BE2C (cell line): ENCODE measurements around the gene ERVV-1.

Source experiments
- DNase-seq: peaks from one replicate; pipeline ENCODE4 v3.0.0-alpha.2; 2020
- H3K27me3 ChIP-seq: fragments of 250-450 bp; sonication (Bioruptor Pico); 2 replicates; pipeline ENCODE4 v1.5.1; 2020; ENCODE audit warnings: mild to moderate bottlenecking
- H3K36me3 ChIP-seq: fragments of 250-450 bp; sonication (Bioruptor Pico); 2 replicates; pipeline ENCODE4 v1.5.1; 2020; ENCODE audit warnings: mild to moderate bottlenecking
- H3K4me1 ChIP-seq: fragments of 250-450 bp; sonication (Bioruptor Pico); 2 replicates; pipeline ENCODE4 v1.5.1; 2020
- H3K4me3 ChIP-seq: 2 replicates; pipeline ENCODE4 v1.5.1; 2011; ENCODE audit warnings: low read depth, low read length
- H3K9me3 ChIP-seq: fragments of 250-450 bp; sonication (Bioruptor Pico); 2 replicates; pipeline ENCODE4 v1.5.1; 2020
- TF ChIP-seq, protein P1 (sequence below): IDR thresholded peaks from 2 replicates; pipeline ENCODE4 v1.5.1; 2012; ENCODE audit warnings: mild to moderate bottlenecking, low read depth, low read length

Gene ERVV-1

DNA sequence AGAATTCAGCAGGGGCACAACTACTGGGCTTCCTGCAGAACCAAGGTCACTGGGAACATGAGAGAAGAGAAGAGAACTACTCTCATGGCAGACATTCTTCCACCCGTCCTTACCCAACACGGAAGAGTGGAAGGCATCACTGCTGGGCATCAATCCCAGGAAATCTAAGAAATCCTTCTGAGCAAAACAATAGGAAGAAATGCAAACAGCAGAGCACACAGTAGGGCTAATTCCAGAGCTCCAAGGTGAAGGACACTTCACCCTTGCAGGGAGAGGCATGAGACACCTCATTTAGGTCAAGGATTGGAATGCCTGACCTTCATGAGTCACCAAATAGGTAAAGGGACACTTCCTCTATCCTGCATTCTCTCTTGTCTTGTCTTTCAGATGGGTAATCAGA lies 33.7 kb downstream of the ERVV-1 start:
- TF ChIP-seq, protein P1, sequence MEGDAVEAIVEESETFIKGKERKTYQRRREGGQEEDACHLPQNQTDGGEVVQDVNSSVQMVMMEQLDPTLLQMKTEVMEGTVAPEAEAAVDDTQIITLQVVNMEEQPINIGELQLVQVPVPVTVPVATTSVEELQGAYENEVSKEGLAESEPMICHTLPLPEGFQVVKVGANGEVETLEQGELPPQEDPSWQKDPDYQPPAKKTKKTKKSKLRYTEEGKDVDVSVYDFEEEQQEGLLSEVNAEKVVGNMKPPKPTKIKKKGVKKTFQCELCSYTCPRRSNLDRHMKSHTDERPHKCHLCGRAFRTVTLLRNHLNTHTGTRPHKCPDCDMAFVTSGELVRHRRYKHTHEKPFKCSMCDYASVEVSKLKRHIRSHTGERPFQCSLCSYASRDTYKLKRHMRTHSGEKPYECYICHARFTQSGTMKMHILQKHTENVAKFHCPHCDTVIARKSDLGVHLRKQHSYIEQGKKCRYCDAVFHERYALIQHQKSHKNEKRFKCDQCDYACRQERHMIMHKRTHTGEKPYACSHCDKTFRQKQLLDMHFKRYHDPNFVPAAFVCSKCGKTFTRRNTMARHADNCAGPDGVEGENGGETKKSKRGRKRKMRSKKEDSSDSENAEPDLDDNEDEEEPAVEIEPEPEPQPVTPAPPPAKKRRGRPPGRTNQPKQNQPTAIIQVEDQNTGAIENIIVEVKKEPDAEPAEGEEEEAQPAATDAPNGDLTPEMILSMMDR, result no peak
- no peak for DNase-seq
- Histone ChIP-seq H3K27me3 (no peaks in the 10 kb centered on the region), H3K36me3 (no peaks in the 10 kb centered on the region), H3K9me3 (no peaks in the 10 kb centered on the region; the same call in 1 of the 2 replicates), H3K4me3 (no peak overlapping the region), H3K4me1 (no peaks in the 10 kb centered on the region)

DNA sequence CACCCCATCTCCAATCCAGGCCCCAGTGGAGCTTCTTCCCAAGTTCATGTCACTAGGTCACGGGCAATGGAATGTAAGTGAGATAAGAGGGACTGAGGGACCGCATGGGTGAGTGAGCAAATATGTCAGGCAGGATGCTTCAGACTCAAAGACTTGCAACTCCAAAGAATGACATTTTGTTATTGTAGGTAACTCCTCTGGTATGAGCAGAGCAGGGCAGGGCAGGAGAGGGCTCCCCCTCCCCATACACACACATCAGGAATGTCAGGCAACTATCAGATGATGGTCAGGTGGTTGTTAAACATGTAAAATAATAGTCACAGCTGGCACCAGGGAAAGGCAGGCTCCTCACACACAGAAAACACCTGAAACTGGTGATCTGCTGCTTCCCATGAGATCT lies 41.4 kb downstream of the ERVV-1 start:
- no peaks in the 10 kb centered on the region for H3K4me1 ChIP-seq
- H3K9me3 ChIP-seq, result peaks cover 3% of the 10 kb centered on the region; the same call in 1 of the 2 replicates
- H3K27me3 ChIP-seq, result no peaks in the 10 kb centered on the region
- no peaks in the 10 kb centered on the region for H3K36me3 ChIP-seq
- no peak overlapping the region for H3K4me3 ChIP-seq
- TF ChIP-seq, protein P1, result no peak
- no peak for DNase-seq

DNA sequence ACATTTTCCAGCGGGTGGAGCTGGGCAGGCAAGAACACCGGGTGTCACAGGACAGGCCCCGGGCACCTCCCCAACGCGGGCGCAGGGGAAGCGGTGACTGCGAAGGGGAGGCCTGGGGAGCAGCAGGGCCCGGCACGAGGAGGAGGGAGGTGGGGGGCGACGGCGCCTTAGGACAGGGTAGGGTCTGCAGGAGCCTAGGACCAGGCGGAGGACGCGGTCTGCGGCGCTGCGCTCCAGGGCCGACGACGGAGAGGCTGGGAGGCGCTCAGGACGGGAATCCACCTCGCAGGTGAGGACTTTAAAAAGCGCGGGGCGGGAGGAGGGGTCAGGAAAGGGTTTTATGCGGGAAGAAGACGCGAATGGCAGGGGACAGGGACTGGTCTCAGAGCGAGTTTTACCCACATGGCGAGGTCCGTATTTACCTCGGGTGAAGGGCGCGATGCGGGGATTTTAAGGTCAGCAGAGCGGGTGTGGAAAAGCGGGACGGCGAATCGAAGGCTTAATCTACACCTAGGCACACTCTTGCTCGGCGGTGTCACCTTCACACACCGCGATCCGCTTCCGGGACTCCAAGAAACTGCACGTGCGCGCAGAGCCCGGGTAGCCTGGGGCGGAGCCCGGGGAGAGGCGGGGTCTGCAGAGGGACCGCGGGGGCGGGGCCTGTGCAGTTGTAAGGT lies 44.3 kb downstream of the ERVV-1 start:
- Histone ChIP-seq H3K4me3 (no peak overlapping the region; the same call in 1 of the 2 replicates), H3K27me3 (no peaks in the 10 kb centered on the region), H3K9me3 (peaks cover 3% of the 10 kb centered on the region; the same call in 1 of the 2 replicates), H3K36me3 (no peaks in the 10 kb centered on the region), H3K4me1 (no peaks in the 10 kb centered on the region)
- DNase-seq, result peak; percentile 35
- TF ChIP-seq, protein P1, result no peak
